HK-2 (cell line): ENCODE measurements around the gene SOX1.

Experiments
- DNase-seq: peaks from one replicate; pipeline ENCODE4 v3.0.0-alpha.2; 2018; ENCODE audit not compliant: unreplicated experiment

SOX1 gene

GRCh38 chr13:112106478-112107141, 39.7 kb downstream of the SOX1 start:
- no peak for DNase-seq

GRCh38 chr13:112107289-112107688, 40.3 kb downstream of the SOX1 start:
- DNase-seq = no peak

GRCh38 chr13:112110479-112110878, 43.5 kb downstream of the SOX1 start:
- no peak for DNase-seq

- DNase-seq = no peak
Observed at GRCh38 chr13:112111239-112111857, 44.4 kb downstream of the SOX1 start.

GRCh38 chr13:112112534-112113276, 45.8 kb downstream of the SOX1 start:
- DNase-seq = no peak

GRCh38 chr13:112113348-112113747, 46.4 kb downstream of the SOX1 start:
- no peak for DNase-seq

- DNase-seq = no peak
Observed at GRCh38 chr13:112113851-112114250, 46.9 kb downstream of the SOX1 start.

- DNase-seq = no peak
Observed at GRCh38 chr13:112114391-112114790, 47.4 kb downstream of the SOX1 start.

GRCh38 chr13:112115403-112116091, 48.6 kb downstream of the SOX1 start:
- no peak for DNase-seq

GRCh38 chr13:112116187-112116950, 49.4 kb downstream of the SOX1 start:
- no peak for DNase-seq

GRCh38 chr13:112117258-112117954, 50.5 kb downstream of the SOX1 start:
- DNase-seq = no peak

GRCh38 chr13:112117955-112118302, 51.0 kb downstream of the SOX1 start:
- DNase-seq = no peak

GRCh38 chr13:112118451-112119064, 51.6 kb downstream of the SOX1 start:
- no peak for DNase-seq

- no peak for DNase-seq
Observed at GRCh38 chr13:112119192-112120030, 52.5 kb downstream of the SOX1 start.

- no peak for DNase-seq
Observed at GRCh38 chr13:112120031-112120373, 53.1 kb downstream of the SOX1 start.
